ENCODE data around the gene PGAP6.
"Not testable (repeated sequence)": the region's sequence is repeated elsewhere in the genome, so short reads cannot be mapped to it uniquely, and the experiment has no call there.

The PGAP6 gene

GRCh38 chr16:397135-397661, 15.4 kb upstream of the PGAP6 start, which contains the start of gene NME4:
TSS of gene NME4 (plus strand) at chr16:397199. CDS start at chr16:397223, 24 bp downstream.
- DNase-seq (ENCODE audit: low spot score) = no peak
- peak within 1 kb of the TSS; percentile 89 for H3K27ac ChIP-seq
- TF ChIP-seq CTCF (conservative IDR thresholded peaks at IDR 0.05; ENCODE audit: low read depth) = no peak
- CTCF ChIA-PET = interaction anchor here (1.3 kb wide), 1 partner anchor 14 kb away, joined by 5 read pairs; no protein-coding TSS in a partner anchor
- POLR2A ChIA-PET (ENCODE audit: low non-redundant PET) = no interaction called here

- DNase-seq (ENCODE audit: low spot score) = no peak
- CTCF ChIA-PET = no interaction called here
Measured at GRCh38 chr16:396605-397004, 14.8 kb upstream of the PGAP6 start.

GRCh38 chr16:396199-396598, 14.4 kb upstream of the PGAP6 start:
- POLR2A ChIA-PET (ENCODE audit: low non-redundant PET) = no interaction called here
- H3K27ac ChIP-seq = peak overlapping the region; percentile 89

More at GRCh38 chr16:396605-397004, 14.8 kb upstream of the PGAP6 start:
- POLR2A ChIA-PET (ENCODE audit: low non-redundant PET) = no interaction called here
- H3K27ac ChIP-seq = peak overlapping the region; percentile 89
- TF ChIP-seq CTCF (conservative IDR thresholded peaks at IDR 0.05; ENCODE audit: low read depth) = no peak

GRCh38 chr16:392450-393030, 10.8 kb upstream of the PGAP6 start:
- no peak for DNase-seq (ENCODE audit: low spot score)
- ChIA-PET CTCF (interaction anchor here (0.6 kb wide), 1 partner anchor 332 kb away, joined by 3 read pairs; no protein-coding TSS in a partner anchor), POLR2A (ENCODE audit: low non-redundant PET) (no interaction called here)
- no peak for TF ChIP-seq CTCF (conservative IDR thresholded peaks at IDR 0.05; ENCODE audit: low read depth)
- H3K27ac ChIP-seq = no peak overlapping the region

More at GRCh38 chr16:396199-396598, 14.4 kb upstream of the PGAP6 start:
- CTCF ChIA-PET = no interaction called here
- no peak for TF ChIP-seq CTCF (conservative IDR thresholded peaks at IDR 0.05; ENCODE audit: low read depth)
- DNase-seq (ENCODE audit: low spot score) = no peak

GRCh38 chr16:391885-392335, 10.1 kb upstream of the PGAP6 start:
- CTCF ChIA-PET = interaction anchor here (0.6 kb wide), 1 partner anchor 331 kb away, joined by 3 read pairs; no protein-coding TSS in a partner anchor
- POLR2A ChIA-PET (ENCODE audit: low non-redundant PET) = no interaction called here
- H3K27ac ChIP-seq = no peak overlapping the region
- no peak for DNase-seq (ENCODE audit: low spot score)
- TF ChIP-seq CTCF (conservative IDR thresholded peaks at IDR 0.05; ENCODE audit: low read depth) = peak; percentile 80

- TF ChIP-seq CTCF (conservative IDR thresholded peaks at IDR 0.05; ENCODE audit: low read depth) = no peak
- DNase-seq (ENCODE audit: low spot score) = no peak
- H3K27ac ChIP-seq = no peak overlapping the region
- CTCF ChIA-PET = no interaction called here
- POLR2A ChIA-PET (ENCODE audit: low non-redundant PET) = no interaction called here
Measured at GRCh38 chr16:389352-389751, 7.6 kb upstream of the PGAP6 start.

GRCh38 chr16:387761-388666, 6.2 kb upstream of the PGAP6 start:
- H3K27ac ChIP-seq; DNase-seq (ENCODE audit: low spot score); CTCF ChIA-PET: not testable (repeated sequence)
- POLR2A ChIA-PET (ENCODE audit: low non-redundant PET) = interaction anchor here (0.6 kb wide), 1 partner anchor 1003 kb away, joined by 4 read pairs; no protein-coding TSS in a partner anchor

Data from RWPE1 (cell line).